ENCODE results near the gene TIPARP. TPM values are rescaled to one million over a fixed set of nuclear protein-coding genes. Genes with fewer than 3 reads are reported as not detected.
A peak's percentile ranks its signal among the peaks of the same experiment; 100 is the strongest.

The TIPARP gene
- total and polyA plus RNA-seq, 2 experiments from 2014 or later: 4.5 to 6.9 TPM

GRCh38 chr3:156678197-156678596 is 3.8 kb downstream of the TIPARP start (continued):
- no peak for TF ChIP-seq EZH2phosphoT487 (IDR thresholded peaks at IDR 0.05; ENCODE audit: unreplicated experiment)
- no peak for TF ChIP-seq EZH2 (IDR thresholded peaks at IDR 0.05; ENCODE audit: low read depth, unreplicated experiment)
- TF ChIP-seq STAT1 (IDR thresholded peaks at IDR 0.05; ENCODE audit: unreplicated experiment): no peak
- no peak for TF ChIP-seq POLR2AphosphoS5 (IDR thresholded peaks at IDR 0.05; ENCODE audit: low read depth)
- TF ChIP-seq ZNF462 (CRISPR knock-in tag; IDR thresholded peaks at IDR 0.05): no peak

GRCh38 chr3:156680243-156680914 is 6.0 kb downstream of the TIPARP start:
- peaks cover 85% of the 10 kb centered on the region for H3K79me2 ChIP-seq (replicated peaks; ENCODE audit: insufficient read depth)
- H3K36me3 ChIP-seq (ENCODE audit: insufficient read depth): peaks cover 12% of the 10 kb centered on the region
- no peak overlapping the region for H3K4me3 Mint-ChIP-seq
- H3K9me2 ChIP-seq (ENCODE audit: insufficient read depth): no peaks in the 10 kb centered on the region
- no peak overlapping the region for H3K4me3 ChIP-seq
- DNase-seq (ENCODE audit: low spot score) (no peak), ATAC-seq (no peak)
- no peaks in the 10 kb centered on the region for H3F3A ChIP-seq (replicated peaks; ENCODE audit: low read depth)
- H3K4me1 ChIP-seq (ENCODE audit: insufficient read depth): 0 out of 2 replicates have a peak, but pooled peaks cover 4% of the 10 kb centered on the region
- H3K27me3 Mint-ChIP-seq (ENCODE audit: insufficient read depth, low read depth, poor library complexity): no peaks in the 10 kb centered on the region
- peaks cover 15% of the 10 kb centered on the region for H3K36me3 Mint-ChIP-seq (ENCODE audit: low read depth)
- TF ChIP-seq JUNB (IDR thresholded peaks at IDR 0.05; ENCODE audit: unreplicated experiment) (no peak), ETS1 (IDR thresholded peaks at IDR 0.05) (no peak)
- no peak overlapping the region for H3K27ac ChIP-seq (ENCODE audit: low read depth)
- peaks cover 31% of the 10 kb centered on the region for H3K4me1 Mint-ChIP-seq
- H2AFZ ChIP-seq: no peak overlapping the region
- H3K27ac Mint-ChIP-seq: 0 out of 2 replicates have a peak overlapping the region, but pooled peaks have one; percentile 39
- peaks cover 11% of the 10 kb centered on the region; the same call in 1 of the 2 replicates for H3K27me3 ChIP-seq (ENCODE audit: insufficient read depth)
- H4K20me1 ChIP-seq (replicated peaks; ENCODE audit: insufficient read depth): peaks cover 19% of the 10 kb centered on the region
- H3K9me3 Mint-ChIP-seq: no peaks in the 10 kb centered on the region
- no peak overlapping the region for H3K4me2 ChIP-seq

All from GM23338 (cell line).